Endothelial cell of umbilical vein (primary cell): Measurements from ENCODE around the gene PPM1L.

ENCODE experiments used
- CTCF ChIP-seq, 2 donors: IDR thresholded peaks; 1 replicate in 1 of 2; 2 replicates in 1 of 2; pipeline ENCODE4 v1.5.1; 2011; ENCODE audit warnings: low read length in 2 of 2, mild to moderate bottlenecking in 2 of 2, moderate library complexity in 2 of 2, control low read depth in 1 of 2, inconsistent platforms in 1 of 2, low read depth in 1 of 2; ENCODE audit not compliant: insufficient read depth in 1 of 2; ENCODE audit errors: extremely low read depth in 1 of 2
- EZH2 ChIP-seq: IDR thresholded peaks from 2 replicates; pipeline ENCODE4 v1.6.1; 2012; ENCODE audit warnings: borderline replicate concordance, low read depth, mild to moderate bottlenecking, moderate library complexity, low read length, inconsistent platforms; ENCODE audit not compliant: severe bottlenecking
- FOS ChIP-seq: IDR thresholded peaks from 2 replicates; pipeline ENCODE4 v1.6.1; 2011; ENCODE audit warnings: mild to moderate bottlenecking, low read length, moderate library complexity, borderline replicate concordance; ENCODE audit not compliant: insufficient read depth
- MAX ChIP-seq: IDR thresholded peaks from 2 replicates; pipeline ENCODE4 v1.6.1; 2011; ENCODE audit not compliant: insufficient read depth, insufficient read length
- MYC ChIP-seq: IDR thresholded peaks from one replicate; pipeline ENCODE4 v1.6.1; 2011; ENCODE audit warnings: mild to moderate bottlenecking, low read depth, low read length
- POLR2A ChIP-seq: IDR thresholded peaks from 2 replicates; pipeline ENCODE4 v1.6.1; 2012; ENCODE audit warnings: low read depth, mild to moderate bottlenecking, control low read depth, low read length
- POLR2AphosphoS5 ChIP-seq: IDR thresholded peaks from 2 replicates; pipeline ENCODE4 v1.6.1; 2012; ENCODE audit warnings: low read depth, mild to moderate bottlenecking, control low read depth, low read length, moderate library complexity; ENCODE audit not compliant: insufficient read depth

- TF ChIP-seq EZH2: no peak
- TF ChIP-seq CTCF (IDR thresholded peaks at IDR 0.05; ENCODE audit: extremely low read depth in 1 of 2, insufficient read depth in 1 of 2, low read depth in 1 of 2, low read length in 2 of 2): no peak
- no peak for TF ChIP-seq MAX
- no peak for TF ChIP-seq POLR2AphosphoS5
- no peak for TF ChIP-seq MYC
- TF ChIP-seq POLR2A: no peak
- no peak for TF ChIP-seq FOS
Measured at GRCh38 chr3:160719710-160720109, 36.3 kb upstream of the PPM1L start.
